Measurements from ENCODE around the gene DGKE.

The DGKE gene

GRCh38 chr17:56881685-56882295 lies 47.8 kb downstream of the DGKE start:
- TF ChIP-seq, protein P1, sequence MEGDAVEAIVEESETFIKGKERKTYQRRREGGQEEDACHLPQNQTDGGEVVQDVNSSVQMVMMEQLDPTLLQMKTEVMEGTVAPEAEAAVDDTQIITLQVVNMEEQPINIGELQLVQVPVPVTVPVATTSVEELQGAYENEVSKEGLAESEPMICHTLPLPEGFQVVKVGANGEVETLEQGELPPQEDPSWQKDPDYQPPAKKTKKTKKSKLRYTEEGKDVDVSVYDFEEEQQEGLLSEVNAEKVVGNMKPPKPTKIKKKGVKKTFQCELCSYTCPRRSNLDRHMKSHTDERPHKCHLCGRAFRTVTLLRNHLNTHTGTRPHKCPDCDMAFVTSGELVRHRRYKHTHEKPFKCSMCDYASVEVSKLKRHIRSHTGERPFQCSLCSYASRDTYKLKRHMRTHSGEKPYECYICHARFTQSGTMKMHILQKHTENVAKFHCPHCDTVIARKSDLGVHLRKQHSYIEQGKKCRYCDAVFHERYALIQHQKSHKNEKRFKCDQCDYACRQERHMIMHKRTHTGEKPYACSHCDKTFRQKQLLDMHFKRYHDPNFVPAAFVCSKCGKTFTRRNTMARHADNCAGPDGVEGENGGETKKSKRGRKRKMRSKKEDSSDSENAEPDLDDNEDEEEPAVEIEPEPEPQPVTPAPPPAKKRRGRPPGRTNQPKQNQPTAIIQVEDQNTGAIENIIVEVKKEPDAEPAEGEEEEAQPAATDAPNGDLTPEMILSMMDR (IDR thresholded peaks at IDR 0.05; ENCODE audit: extremely low read depth, missing control alignments): no peak
- DNase-seq (ENCODE audit: low spot score): no peak

- DNase-seq (ENCODE audit: low spot score): no peak
- TF ChIP-seq, protein P1 (IDR thresholded peaks at IDR 0.05; ENCODE audit: extremely low read depth, missing control alignments): no peak
Measured at GRCh38 chr17:56883616-56884015, 49.7 kb downstream of the DGKE start.

- TF ChIP-seq, protein P1 (IDR thresholded peaks at IDR 0.05; ENCODE audit: extremely low read depth, missing control alignments): no peak
Measured at GRCh38 chr17:56884483-56885311, 50.7 kb downstream of the DGKE start.

GRCh38 chr17:56885312-56885657 lies 51.3 kb downstream of the DGKE start:
- DNase-seq (ENCODE audit: low spot score): no peak
- TF ChIP-seq, protein P1 (IDR thresholded peaks at IDR 0.05; ENCODE audit: extremely low read depth, missing control alignments): no peak

More at GRCh38 chr17:56884483-56885311, 50.7 kb downstream of the DGKE start:
- DNase-seq (ENCODE audit: low spot score): no peak

DNA sequence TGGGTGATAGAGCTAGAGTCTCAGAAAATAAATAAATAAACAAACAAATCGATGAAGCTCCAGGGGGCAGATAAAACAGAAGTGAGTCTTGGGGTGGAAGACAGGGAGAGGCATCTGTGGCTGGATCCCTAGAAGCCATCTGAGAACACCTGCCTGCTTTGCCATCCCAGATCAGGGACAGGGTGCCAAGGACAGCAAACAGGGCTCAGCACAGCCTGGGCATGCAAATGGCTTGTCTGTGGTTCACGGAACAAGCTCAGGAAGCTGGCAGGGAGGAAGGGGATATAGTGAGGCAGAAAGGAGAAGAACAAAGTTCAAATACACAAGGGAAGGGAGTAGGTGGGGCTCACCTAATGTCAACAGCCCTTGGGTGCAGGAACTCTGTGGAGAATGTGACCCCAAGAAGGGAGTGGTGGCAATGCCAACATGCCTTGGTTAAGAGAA lies 52.4 kb downstream of the DGKE start:
- TF ChIP-seq, protein P1 (IDR thresholded peaks at IDR 0.05; ENCODE audit: extremely low read depth, missing control alignments): no peak

GRCh38 chr17:56887105-56887504 lies 53.2 kb downstream of the DGKE start:
- TF ChIP-seq, protein P1 (IDR thresholded peaks at IDR 0.05; ENCODE audit: extremely low read depth, missing control alignments): no peak
- no peak for DNase-seq (ENCODE audit: low spot score)

More for the DNA sequence above, 52.4 kb downstream of the DGKE start:
- DNase-seq (ENCODE audit: low spot score): no peak
